Activated CD8-positive, alpha-beta T cell treated with anti-CD3 and anti-CD28 coated beads for 36 hours (primary cell): ENCODE measurements around the gene CASTOR1. TPM values are rescaled to one million over a fixed set of nuclear protein-coding genes. Genes with fewer than 3 reads are reported as not detected.

Experiments
- ATAC-seq: fragments of 200-7000 bp; cut with Tn5 transposase; one replicate; pipeline ENCODE4 v1.10.0; 2021; ENCODE audit warnings: mild to moderate bottlenecking, moderate library complexity
- CTCF ChIA-PET: fragments of 350-600 bp; sonication (Branson Sonifier 250); formaldehyde crosslinking; loops from one replicate; lab custom pipeline; 2021; ENCODE audit warnings: antibody characterized with exemption; lab: Charles Lee
- POLR2A ChIA-PET: fragments of 350-600 bp; sonication (Branson Sonifier 250); formaldehyde crosslinking; loops from one replicate; lab custom pipeline; 2021; ENCODE audit warnings: antibody characterized with exemption; lab: Charles Lee
- DNase-seq: peaks from one replicate; pipeline ENCODE4 v3.0.0-alpha.2; 2020
- H3K27ac Mint-ChIP-seq: one replicate; pipeline ENCODE4 v1.8.0; 2021; ENCODE audit warnings: mild to moderate bottlenecking, mixed read lengths
- H3K27me3 Mint-ChIP-seq: one replicate; pipeline ENCODE4 v1.8.0; 2021; ENCODE audit warnings: mixed read lengths
- H3K36me3 Mint-ChIP-seq: one replicate; pipeline ENCODE4 v1.8.0; 2021; ENCODE audit warnings: low read depth, mixed read lengths
- H3K4me1 Mint-ChIP-seq: one replicate; pipeline ENCODE4 v1.8.0; 2021; ENCODE audit warnings: low read depth, mixed read lengths
- H3K4me3 Mint-ChIP-seq: one replicate; pipeline ENCODE4 v1.8.0; 2021; ENCODE audit warnings: mild to moderate bottlenecking, moderate library complexity, mixed read lengths
- H3K9me3 Mint-ChIP-seq: one replicate; pipeline ENCODE4 v1.8.0; 2021; ENCODE audit warnings: mixed read lengths
- CTCF ChIP-seq: fragments of 200-600 bp; IDR thresholded peaks from one replicate; pipeline ENCODE4 v1.8.0; 2022; ENCODE audit warnings: antibody characterized with exemption, mild to moderate bottlenecking
- intact Hi-C: fragments of 100-400 bp; cut with micrococcal nuclease; formaldehyde crosslinking; loops from one replicate; pipeline ENCODE4 v1.10.0; 2022
- total RNA-seq, 2 experiments: library from RNA; stranded (reverse); gene quantifications; one replicate each; pipeline ENCODE4 v1.2.3, GENCODE V29; 2021

The CASTOR1 gene
- total RNA-seq, 2 experiments from 2014 or later, result 4.2 to 5.1 TPM

DNA sequence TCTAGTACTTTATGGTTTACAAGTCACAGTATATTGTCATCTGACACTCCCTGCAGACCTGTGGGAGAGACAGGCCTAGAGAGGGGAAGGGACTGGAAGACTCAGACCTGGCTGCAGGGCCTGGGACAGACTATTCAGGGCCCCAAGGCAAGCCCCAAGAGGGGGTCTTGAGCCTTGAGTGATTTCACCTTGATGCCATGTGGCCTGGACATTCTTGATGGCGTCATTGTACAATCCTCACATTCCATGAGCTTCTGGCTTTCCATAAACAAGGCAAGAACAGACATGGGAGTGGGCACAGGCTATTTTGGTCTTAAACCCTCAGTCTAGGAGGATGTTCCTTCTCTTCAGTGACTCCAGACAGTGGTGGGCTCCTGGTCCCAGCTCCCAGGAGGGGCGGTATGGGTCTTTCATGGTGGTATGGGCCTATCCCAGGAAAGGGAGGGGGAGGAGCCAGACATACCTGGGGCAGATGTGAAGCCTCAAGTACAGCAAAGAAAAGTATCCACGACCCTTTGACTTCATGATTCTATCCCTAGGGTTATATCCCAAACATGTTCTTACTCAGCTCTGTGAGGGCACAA lies 39.3 kb upstream of the CASTOR1 start:
- CTCF ChIA-PET, result interaction anchor here (1.0 to 8.3 kb wide), 5 partner anchors 22 to 240 kb away, joined by 3 to 98 read pairs (median 5); partner anchors contain the start of genes CASTOR1 and RNF215
- POLR2A ChIA-PET, result interaction anchor here (0.7 to 8.5 kb wide), 10 partner anchors 8 to 68 kb away, joined by 3 to 68 read pairs (median 4); partner anchors contain the start of genes CCDC157 and SF3A1
- Mint-ChIP-seq H3K4me3 (no peak overlapping the region), H3K27me3 (no peaks in the 10 kb centered on the region), H3K36me3 (peaks cover 22% of the 10 kb centered on the region), H3K27ac (no peak overlapping the region), H3K9me3 (no peaks in the 10 kb centered on the region), H3K4me1 (peaks cover 37% of the 10 kb centered on the region)
- DNase-seq, result no peak
- TF ChIP-seq CTCF, result no peak
- no peak for ATAC-seq
- intact Hi-C loops, result no loop called here

GRCh38 chr22:30327864-30328345 lies 38.6 kb upstream of the CASTOR1 start:
- H3K27me3 Mint-ChIP-seq, result no peaks in the 10 kb centered on the region
- ATAC-seq, result no peak
- H3K27ac Mint-ChIP-seq, result no peak overlapping the region
- H3K4me1 Mint-ChIP-seq, result peaks cover 37% of the 10 kb centered on the region
- ChIA-PET CTCF (interaction anchor here (1.3 to 8.3 kb wide), 4 partner anchors 22 to 62 kb away, joined by 4 to 98 read pairs (median 6); partner anchors contain the start of genes CASTOR1 and RNF215), POLR2A (interaction anchor here (0.8 to 8.5 kb wide), 12 partner anchors 8 to 97 kb away, joined by 3 to 68 read pairs (median 4); partner anchors contain the start of genes CCDC157 and SF3A1)
- intact Hi-C loops, result no loop called here
- DNase-seq, result no peak
- no peak for TF ChIP-seq CTCF
- peaks cover 24% of the 10 kb centered on the region for H3K36me3 Mint-ChIP-seq
- H3K4me3 Mint-ChIP-seq, result peak overlapping the region; percentile 81
- H3K9me3 Mint-ChIP-seq, result no peaks in the 10 kb centered on the region

GRCh38 chr22:30326706-30327362 lies 37.5 kb upstream of the CASTOR1 start, which contains the start of gene TBC1D10A:
TSS of gene TBC1D10A (minus strand) at chr22:30326941. CDS start at chr22:30326881, 60 bp downstream.
- H3K4me3 Mint-ChIP-seq, result peak within 1 kb of the TSS; percentile 81
- DNase-seq, result peak; percentile 96
- no peak for TF ChIP-seq CTCF
- peak; percentile 88 for ATAC-seq
- no peaks in the 10 kb centered on the region for H3K27me3 Mint-ChIP-seq
- ChIA-PET CTCF (interaction anchor here (0.7 to 8.3 kb wide), 9 partner anchors 12 to 219 kb away, joined by 3 to 98 read pairs (median 4); partner anchors contain the start of genes CASTOR1, CCDC157 and SF3A1), POLR2A (interaction anchor here (0.7 to 8.5 kb wide), 11 partner anchors 13 to 98 kb away, joined by 3 to 68 read pairs (median 4); partner anchors contain the start of genes CCDC157 and SF3A1)
- H3K9me3 Mint-ChIP-seq, result no peaks in the 10 kb centered on the region
- peaks cover 40% of the 10 kb centered on the region for H3K4me1 Mint-ChIP-seq
- intact Hi-C loops, result no loop called here
- H3K27ac Mint-ChIP-seq, result peak within 1 kb of the TSS; percentile 81
- peaks cover 21% of the 10 kb centered on the region for H3K36me3 Mint-ChIP-seq

DNA sequence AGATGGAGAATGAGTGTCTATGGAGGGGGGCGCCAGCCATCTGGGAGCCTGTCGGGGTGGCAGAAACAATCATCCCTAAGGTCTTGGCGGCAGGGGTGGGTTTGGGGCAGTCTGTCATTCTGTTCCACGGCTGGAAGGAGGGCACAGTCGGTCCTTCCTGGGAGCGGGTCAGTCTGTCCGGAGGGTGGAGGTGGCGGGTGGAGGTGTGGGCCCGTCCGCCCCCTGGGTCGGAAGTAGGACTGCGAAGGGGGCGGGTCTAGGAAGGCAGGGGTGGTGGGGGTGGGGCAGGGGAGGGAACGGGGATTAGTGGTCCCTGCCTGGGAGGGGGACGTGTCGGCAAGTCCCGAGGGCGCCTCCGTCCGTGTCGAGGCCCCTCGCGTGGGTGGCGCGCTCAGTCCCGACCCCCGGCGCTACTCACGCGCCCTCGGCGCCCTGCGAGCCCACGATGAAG lies 37.0 kb upstream of the CASTOR1 start:
- no peak for DNase-seq
- H3K27me3 Mint-ChIP-seq, result no peaks in the 10 kb centered on the region
- CTCF ChIA-PET, result interaction anchor here (0.7 to 8.3 kb wide), 11 partner anchors 12 to 218 kb away, joined by 3 to 98 read pairs (median 4); partner anchors contain the start of genes CASTOR1, CCDC157 and SF3A1
- no peak for TF ChIP-seq CTCF
- H3K27ac Mint-ChIP-seq, result peak overlapping the region; percentile 81
- no peaks in the 10 kb centered on the region for H3K9me3 Mint-ChIP-seq
- peaks cover 21% of the 10 kb centered on the region for H3K36me3 Mint-ChIP-seq
- POLR2A ChIA-PET, result interaction anchor here (1.0 to 8.5 kb wide), 9 partner anchors 13 to 98 kb away, joined by 3 to 68 read pairs (median 6); partner anchors contain the start of genes CASTOR1, CCDC157 and SF3A1
- peaks cover 44% of the 10 kb centered on the region for H3K4me1 Mint-ChIP-seq
- peak overlapping the region; percentile 81 for H3K4me3 Mint-ChIP-seq
- ATAC-seq, result peak; percentile 9
- intact Hi-C loops, result no loop called here
